CD4-positive, alpha-beta T cell treated with Interleukin-2 at 100 ng/mL for 4 hours (primary cell): Measurements from ENCODE around the gene DSCAM.

ENCODE experiments used
- DNase-seq: peaks from one replicate; pipeline ENCODE4 v3.0.0-alpha.2; 2020; ENCODE audit warnings: low spot score

Gene DSCAM

DNA sequence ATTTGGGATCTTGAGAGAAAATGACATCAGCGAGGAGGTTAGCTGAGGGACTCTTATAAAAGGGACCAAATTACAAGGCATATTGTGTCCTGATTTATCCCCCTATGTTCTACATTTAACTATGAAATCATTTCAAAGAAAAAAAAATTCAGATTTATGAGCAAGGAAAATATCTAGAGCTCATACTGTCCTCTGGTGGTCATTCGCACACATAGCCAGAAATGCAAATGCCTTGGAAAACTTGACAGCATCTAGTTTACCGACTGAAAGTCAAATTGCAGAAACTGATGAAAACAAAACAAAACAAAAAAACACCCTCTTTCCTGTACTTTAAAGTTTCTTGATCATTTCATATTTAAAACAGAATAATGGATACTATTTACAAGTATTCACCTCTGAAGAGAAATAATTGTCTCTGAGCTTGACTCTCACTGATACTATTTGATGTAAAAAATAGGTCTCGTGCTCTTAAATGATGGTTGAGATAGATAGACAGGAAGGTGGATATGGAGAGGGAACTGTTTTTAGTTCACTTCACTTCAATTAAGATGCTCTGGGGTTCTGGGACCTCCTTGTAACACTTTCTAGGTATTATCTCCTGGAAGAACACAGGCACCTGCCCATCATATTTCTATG, 725.9 kb downstream of the DSCAM start:
- no peak for DNase-seq

GRCh38 chr21:40118527-40118926, 728.4 kb downstream of the DSCAM start:
- DNase-seq: no peak

DNA sequence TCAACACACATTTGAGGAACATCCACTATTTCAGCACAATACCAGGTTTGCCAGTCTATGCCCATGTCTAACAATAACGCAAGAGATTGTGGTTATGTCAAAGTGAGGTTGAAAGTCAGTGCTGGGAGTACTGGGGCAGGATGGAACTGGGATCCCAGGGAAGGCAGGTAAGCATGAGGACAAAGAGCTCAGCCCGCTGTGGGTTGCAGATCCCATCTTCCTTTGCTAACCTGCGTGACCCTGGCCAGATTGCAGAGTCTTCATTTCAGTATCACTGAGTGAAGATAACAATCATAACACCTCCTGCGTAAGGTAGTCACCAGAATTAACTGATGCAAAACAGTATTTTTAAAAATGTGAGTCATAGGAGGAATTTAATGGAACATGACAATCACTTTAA, 729.7 kb downstream of the DSCAM start:
- DNase-seq: no peak

GRCh38 chr21:40115775-40116174, 731.2 kb downstream of the DSCAM start:
- no peak for DNase-seq

DNA sequence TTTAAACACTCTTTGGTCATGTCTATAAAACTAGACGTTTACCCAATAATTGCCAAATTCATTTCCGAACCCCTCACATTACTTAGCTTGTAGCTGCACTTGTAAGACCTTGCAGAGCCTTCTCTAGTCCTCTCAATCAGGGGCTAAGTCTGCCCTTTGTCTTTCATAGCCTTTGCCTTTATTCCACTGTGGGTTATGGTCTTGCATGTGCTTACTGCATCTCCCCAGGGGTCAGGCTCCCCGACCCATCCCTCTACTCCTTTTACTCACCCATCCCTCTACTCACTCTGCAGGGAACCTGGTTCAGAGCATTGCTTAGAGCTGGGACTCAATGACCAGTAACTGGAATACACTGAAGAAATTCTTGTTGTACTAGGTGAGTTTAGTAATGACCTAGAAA, 744.3 kb downstream of the DSCAM start:
- no peak for DNase-seq

DNA sequence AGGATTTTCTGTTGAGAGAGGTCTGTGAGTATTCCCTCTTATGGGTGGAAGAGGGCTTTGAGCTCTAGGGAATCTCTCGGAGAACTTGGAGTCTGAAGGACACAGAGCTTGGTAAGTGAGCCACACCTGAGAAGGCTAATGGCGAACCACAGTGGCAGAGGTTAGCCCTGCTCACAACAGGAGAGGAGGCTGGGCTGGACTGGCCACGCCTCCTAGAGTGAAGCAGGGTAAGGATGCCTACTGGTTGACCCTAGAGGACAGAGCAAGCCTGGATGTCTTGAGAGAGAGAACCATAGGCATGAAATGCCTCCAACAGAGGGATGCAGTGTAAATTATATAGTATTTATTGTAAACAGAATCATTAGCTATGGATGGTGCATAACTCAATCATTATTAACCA, 747.1 kb downstream of the DSCAM start:
- no peak for DNase-seq

DNA sequence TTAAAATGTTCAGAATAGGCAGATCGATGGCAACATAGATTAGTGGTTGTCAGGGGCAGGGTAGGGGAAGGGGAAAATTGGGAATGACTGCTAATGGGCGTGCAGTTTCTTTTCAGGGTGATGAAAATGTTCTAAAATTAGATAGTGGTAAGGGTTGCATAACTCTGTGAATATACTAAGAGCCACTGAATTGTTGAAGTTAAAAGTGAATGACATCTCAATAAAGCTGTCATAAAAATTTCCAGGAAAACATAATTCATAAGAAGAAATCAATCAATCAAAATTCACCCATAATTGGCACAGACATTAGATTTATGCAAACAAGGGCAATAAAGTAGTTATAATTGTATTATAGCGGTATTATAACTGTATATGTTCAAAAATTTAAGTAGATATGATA, 751.5 kb downstream of the DSCAM start:
- no peak for DNase-seq

DNA sequence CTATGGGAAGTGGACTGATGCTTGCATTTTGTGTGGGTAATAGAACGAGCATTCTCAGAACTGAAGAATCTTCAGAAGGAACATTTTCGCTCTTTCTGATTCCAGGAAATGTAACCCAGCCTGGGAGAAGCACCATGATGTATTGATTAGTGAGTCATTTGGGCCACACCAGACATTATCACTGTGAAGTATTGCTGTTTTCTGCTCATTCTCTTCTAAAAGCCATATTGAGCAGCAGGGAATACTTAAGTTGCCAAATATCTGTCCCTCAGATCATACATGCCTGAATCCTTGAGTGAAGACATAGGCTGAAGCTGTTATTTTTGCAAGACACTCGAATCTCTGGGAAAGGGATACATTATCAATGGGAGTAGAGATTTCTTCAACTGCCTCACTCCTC, 766.6 kb downstream of the DSCAM start:
- no peak for DNase-seq

DNA sequence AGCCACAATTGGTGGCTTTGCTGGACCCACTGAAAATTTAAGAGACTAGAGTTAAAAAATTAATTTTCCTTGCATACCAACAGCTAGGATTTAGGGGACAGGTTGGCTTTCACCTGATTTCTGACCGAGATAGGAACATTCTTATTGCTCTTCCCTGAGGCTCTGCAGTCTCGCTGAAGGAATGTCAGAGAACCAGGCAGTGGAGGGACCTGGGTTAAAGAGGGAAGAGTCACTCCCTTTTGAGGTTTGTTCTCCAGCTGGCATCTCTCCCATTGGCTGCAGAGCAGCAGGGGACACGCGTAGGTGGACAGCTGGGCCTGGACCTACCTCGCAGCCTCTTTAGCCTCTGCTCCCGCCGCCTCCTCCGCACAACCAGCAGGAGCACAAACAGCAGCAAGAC, 772.2 kb downstream of the DSCAM start:
- no peak for DNase-seq

DNA sequence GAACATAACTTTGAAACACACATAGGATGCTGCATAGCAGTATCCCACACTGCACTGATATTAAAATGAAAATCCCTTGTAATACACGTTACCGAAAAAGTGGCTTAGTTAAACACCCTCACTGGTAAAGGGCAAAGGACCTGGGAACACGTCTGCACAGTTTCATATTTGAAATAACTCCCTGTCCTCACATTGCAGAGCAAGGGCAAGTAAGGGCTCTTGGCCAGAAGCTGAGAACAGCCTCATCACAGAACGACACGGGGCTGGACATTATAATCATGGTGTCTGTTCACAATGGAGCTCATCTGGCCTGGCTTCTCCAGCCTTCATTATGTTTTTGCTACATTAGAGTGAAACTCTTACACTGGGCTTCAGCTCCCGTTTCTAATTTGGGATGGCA, 772.8 kb downstream of the DSCAM start:
- no peak for DNase-seq

DNA sequence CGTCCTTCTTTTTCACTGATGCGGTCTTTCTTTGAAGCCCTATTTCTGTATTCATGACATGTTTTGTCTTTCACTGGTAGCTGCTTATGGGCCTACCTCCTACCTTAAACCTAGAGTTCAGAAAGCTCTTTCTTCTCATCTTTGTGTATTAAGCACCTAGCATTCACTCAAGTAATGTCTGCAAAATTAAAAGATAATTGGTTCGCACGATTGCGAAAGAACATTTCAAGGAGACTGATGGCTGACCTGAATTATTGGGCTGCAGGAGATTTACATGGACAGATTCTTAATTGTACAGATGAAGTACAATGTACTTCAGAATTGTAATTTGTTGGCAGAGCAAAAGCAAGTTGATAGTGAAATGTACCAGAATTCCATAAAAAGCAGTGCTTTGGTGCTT, 773.3 kb downstream of the DSCAM start:
- DNase-seq: no peak

- DNase-seq: no peak
Measured at GRCh38 chr21:40070871-40071270, 776.1 kb downstream of the DSCAM start.

- DNase-seq: no peak
Measured at GRCh38 chr21:40067751-40068150, 779.2 kb downstream of the DSCAM start.

GRCh38 chr21:40066221-40066620, 780.7 kb downstream of the DSCAM start:
- DNase-seq: no peak

GRCh38 chr21:40060083-40060677, 786.8 kb downstream of the DSCAM start:
- DNase-seq: no peak

GRCh38 chr21:40057331-40057730, 789.6 kb downstream of the DSCAM start:
- DNase-seq: no peak

DNA sequence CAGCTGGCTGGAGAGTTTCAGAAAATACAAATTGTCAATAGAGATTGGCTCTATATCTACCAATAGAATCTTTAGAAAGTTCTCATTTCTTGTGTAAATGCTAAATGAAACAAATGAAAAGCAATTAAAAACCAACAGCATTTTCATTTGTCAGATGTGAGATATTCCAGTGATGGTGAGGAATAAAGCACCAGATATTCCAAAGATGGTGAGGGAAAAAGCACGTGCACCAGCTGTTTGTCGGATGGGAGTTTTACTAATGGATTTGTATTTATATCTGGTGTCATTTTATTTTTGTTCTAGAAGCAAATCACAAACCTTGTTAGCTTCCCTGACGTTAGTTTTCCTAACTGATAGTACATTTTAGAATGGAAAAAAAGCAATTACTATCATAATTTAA, 790.9 kb downstream of the DSCAM start:
- no peak for DNase-seq

DNA sequence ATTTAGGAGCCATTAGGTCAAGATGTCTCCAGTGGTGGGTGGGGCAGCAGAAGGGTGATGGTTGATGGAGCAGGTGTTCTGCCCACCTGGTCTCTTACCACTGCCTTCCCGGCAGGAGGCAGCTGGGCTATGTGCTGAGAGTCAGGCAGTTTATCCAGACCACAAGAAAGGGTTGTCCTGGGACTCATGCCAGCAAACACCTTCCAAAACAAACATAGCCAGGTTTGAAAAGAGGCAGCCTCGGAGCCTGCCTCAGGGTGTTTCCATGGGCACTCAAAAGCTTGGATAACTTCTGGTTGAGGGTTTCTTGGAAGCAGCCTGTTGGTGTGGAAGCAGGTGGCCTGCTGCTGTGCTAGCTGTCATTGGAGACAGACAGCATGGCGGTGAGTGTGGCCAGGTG, 792.6 kb downstream of the DSCAM start:
- no peak for DNase-seq

DNA sequence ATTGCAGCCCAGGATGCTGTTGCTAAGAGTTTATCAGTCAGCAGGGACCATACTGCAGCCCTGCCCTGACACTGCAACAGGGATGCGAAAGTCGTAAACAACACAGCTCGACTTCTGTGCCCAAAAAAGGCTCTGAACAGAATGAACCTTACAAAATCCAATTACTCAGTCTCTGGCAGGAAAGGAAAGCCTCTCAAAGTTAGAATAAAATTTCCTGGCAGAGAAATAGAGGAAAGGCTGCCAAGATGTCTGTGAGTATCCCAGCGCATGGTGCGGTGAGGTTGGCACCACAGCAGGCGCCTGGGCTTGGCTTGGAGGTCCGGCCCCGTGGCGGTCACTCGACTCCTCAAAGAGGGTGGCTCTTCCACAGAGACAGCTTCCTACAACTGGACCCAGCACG, 794.0 kb downstream of the DSCAM start:
- DNase-seq: no peak

- no peak for DNase-seq
Measured at GRCh38 chr21:40052276-40052675, 794.7 kb downstream of the DSCAM start.

DNA sequence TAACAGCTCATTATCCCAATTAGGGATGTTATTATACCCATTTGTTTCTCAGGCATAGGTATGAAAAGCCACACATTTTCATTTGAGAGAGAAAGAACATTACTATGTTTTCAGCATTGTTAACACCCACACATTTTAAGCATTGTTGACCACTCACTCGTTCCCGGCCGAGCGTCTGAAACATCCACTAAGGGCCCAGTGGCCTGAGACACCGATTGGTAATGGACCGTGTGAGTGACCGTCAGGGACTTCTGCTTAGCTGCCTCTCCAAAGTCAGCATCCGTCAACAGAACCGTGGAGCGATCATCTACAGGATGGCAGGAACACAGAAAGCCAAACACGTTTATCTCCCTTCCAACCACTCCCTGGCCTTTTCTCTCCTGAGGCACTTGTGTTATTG, 795.2 kb downstream of the DSCAM start:
- DNase-seq: no peak

DNA sequence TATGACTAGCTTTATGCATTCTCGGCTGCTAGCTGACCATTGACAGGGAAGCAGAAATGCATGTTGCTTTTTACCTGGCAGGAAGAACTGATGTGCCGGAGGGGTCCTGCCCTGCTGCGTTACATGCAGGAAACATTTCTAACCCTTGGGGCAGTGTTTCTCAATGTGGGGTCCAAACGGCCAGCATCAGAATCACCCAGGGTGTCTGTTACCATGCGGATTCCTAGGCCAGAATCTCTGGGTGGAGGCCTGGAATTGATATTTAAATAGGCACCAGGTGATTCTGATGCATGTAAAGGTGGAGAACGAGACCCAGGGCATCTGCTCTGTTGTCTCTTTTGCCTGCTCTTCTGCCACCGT, 797.0 kb downstream of the DSCAM start:
- no peak for DNase-seq

GRCh38 chr21:40049031-40049930, 797.7 kb downstream of the DSCAM start:
- no peak for DNase-seq
